ENCODE data around the gene SLC8A3. TPM values are rescaled to one million over a fixed set of nuclear protein-coding genes. Genes with fewer than 3 reads are reported as not detected.

SLC8A3 gene
- total and polyA plus RNA-seq, 10 of the 15 experiments (the other 5 are each of a cell fraction or from before 2014, with no cell fraction given), result 0.04 to 0.17 (median 0.13) TPM; not detected in 3

DNA sequence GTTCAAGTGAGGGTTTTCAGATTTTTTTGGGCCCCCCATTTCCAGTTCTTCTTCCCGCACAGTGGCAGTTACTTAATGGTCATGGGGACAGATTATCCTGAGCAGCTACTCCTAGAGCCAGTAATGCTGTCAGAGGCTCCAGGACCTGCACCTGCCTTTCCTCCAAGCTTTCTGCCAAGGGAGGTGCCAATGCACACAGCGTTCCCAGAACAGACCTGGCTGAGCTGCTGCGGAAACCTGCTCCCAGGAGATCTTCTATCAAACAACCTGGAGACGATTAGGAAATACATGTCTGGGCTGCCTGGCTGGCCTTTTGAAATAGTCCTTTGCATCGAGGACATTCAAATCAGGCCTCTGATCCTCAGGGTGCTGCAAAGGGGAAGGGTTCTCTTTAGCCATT lies 120.9 kb downstream of the SLC8A3 start (continued):
- TF ChIP-seq, protein P1, sequence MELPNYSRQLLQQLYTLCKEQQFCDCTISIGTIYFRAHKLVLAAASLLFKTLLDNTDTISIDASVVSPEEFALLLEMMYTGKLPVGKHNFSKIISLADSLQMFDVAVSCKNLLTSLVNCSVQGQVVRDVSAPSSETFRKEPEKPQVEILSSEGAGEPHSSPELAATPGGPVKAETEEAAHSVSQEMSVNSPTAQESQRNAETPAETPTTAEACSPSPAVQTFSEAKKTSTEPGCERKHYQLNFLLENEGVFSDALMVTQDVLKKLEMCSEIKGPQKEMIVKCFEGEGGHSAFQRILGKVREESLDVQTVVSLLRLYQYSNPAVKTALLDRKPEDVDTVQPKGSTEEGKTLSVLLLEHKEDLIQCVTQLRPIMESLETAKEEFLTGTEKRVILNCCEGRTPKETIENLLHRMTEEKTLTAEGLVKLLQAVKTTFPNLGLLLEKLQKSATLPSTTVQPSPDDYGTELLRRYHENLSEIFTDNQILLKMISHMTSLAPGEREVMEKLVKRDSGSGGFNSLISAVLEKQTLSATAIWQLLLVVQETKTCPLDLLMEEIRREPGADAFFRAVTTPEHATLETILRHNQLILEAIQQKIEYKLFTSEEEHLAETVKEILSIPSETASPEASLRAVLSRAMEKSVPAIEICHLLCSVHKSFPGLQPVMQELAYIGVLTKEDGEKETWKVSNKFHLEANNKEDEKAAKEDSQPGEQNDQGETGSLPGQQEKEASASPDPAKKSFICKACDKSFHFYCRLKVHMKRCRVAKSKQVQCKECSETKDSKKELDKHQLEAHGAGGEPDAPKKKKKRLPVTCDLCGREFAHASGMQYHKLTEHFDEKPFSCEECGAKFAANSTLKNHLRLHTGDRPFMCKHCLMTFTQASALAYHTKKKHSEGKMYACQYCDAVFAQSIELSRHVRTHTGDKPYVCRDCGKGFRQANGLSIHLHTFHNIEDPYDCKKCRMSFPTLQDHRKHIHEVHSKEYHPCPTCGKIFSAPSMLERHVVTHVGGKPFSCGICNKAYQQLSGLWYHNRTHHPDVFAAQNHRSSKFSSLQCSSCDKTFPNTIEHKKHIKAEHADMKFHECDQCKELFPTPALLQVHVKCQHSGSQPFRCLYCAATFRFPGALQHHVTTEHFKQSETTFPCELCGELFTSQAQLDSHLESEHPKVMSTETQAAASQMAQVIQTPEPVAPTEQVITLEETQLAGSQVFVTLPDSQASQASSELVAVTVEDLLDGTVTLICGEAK (IDR thresholded peaks at IDR 0.05; ENCODE audit: borderline replicate concordance), result no peak
- TF ChIP-seq MYC (IDR thresholded peaks at IDR 0.05; ENCODE audit: insufficient read depth, insufficient read length, insufficient replicate concordance, low read length, severe bottlenecking) (no peak), BHLHE40 (IDR thresholded peaks at IDR 0.05; ENCODE audit: borderline replicate concordance in 1 of 2, low read depth in 2 of 2, low read length in 1 of 2) (no peak), HDAC2 (IDR thresholded peaks at IDR 0.05) (no peak)

DNA sequence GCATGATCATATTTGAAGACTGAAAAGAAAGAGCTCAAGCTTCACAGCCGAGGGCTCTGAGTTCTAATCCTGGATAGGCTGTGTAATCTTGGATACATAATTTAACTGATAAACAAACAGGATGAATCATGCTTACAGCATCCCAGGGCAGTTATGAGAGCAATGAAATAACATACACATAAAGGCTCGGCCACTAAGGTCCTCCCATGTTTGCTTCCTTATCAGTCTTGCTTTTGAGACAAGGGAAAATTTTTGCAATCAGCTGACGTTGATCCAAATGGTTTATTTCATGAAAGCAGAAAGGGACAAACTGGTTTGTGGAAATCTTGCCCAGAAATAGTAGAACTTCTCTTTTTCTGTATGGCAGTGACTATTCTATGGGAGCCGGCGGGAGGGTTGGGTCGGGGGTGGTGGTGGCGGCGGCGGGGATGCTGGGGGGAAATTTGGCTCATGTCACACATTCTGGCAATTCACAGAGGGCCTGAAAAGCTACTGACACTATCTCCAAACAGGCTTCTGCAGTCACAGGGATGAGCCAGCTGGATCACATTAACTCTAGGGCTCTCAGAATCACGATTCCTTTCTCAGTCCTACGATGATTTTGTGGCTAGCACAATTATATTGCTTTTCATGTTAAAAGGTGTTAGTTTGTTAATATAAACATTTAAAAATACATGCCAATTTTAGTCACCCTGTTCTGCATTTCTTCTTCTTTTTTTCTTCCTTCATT lies 124.5 kb downstream of the SLC8A3 start:
- Histone ChIP-seq H3K27ac (ENCODE audit: control insufficient read depth, insufficient read depth) (no peak overlapping the region), H3K79me2 (ENCODE audit: control insufficient read depth, insufficient read depth, low read length) (no peaks in the 10 kb centered on the region), H2AFZ (ENCODE audit: control insufficient read depth, low read depth, low read length) (no peak overlapping the region), H4K20me1 (ENCODE audit: control insufficient read depth, insufficient read depth) (no peaks in the 10 kb centered on the region), H3K9me3 (replicated peaks; ENCODE audit: control insufficient read depth, insufficient read depth, low read length) (no peaks in the 10 kb centered on the region), H3K4me3 (no peak overlapping the region), H3K36me3 (ENCODE audit: control insufficient read depth in 2 of 2, insufficient read depth in 2 of 2, low read length in 1 of 2) (no peaks in the 10 kb centered on the region), H3K27me3 (replicated peaks in 1 of 2; ENCODE audit: control insufficient read depth in 2 of 2, insufficient read depth in 2 of 2, low read length in 1 of 2) (no peaks in the 10 kb centered on the region; a peak in 1 of 4 replicates), H3K4me2 (ENCODE audit: control insufficient read depth, insufficient read depth) (no peak overlapping the region), H3K4me1 (ENCODE audit: control insufficient read depth, insufficient read depth, low read length) (no peaks in the 10 kb centered on the region), H3K9ac (ENCODE audit: control insufficient read depth, insufficient read depth, low read length) (no peak overlapping the region)
- SMC1A ChIA-PET (ENCODE audit: uncharacterized antibody, unreplicated experiment), result no interaction called here
- WGBS (ENCODE audit: insufficient coverage, insufficient replicate concordance, low lambda C conversion rate, missing lambda C conversion rate), result 67% methylated on average over 11 of the region's 11 CpGs
- RAD21 ChIA-PET (ENCODE audit: unreplicated experiment), result no interaction called here
- CTCF ChIA-PET, result interaction anchor here (1.3 kb wide), 1 partner anchor 10 kb away, joined by 4 read pairs; no protein-coding TSS in a partner anchor
- in situ Hi-C loops (cut with MboI), result no loop called here
- POLR2A ChIA-PET, result no interaction called here
- no TSS peak for BruUV-seq (replicated peaks)
- FAIRE-seq (no peak), DNase-seq (ENCODE audit: low read depth, low spot score) (no peak), ATAC-seq (no peak)
- intact Hi-C loops (cut with micrococcal nuclease; ENCODE audit: unreplicated experiment), result no loop called here
- TF ChIP-seq CBX3 (IDR thresholded peaks at IDR 0.05; ENCODE audit: borderline replicate concordance, low read depth) (no peak), MXI1 (IDR thresholded peaks at IDR 0.05; ENCODE audit: low read depth, low read length) (no peak), FOS (IDR thresholded peaks at IDR 0.05; ENCODE audit: borderline replicate concordance, extremely low read depth, insufficient read length) (no peak), EED (IDR thresholded peaks at IDR 0.05; ENCODE audit: low read depth) (no peak), PAX5 (IDR thresholded peaks at IDR 0.05; ENCODE audit: borderline replicate concordance, low read depth, low read length) (no peak), CEBPZ (IDR thresholded peaks at IDR 0.05; ENCODE audit: low read depth, low read length) (no peak), SMC3 (IDR thresholded peaks at IDR 0.05; ENCODE audit: borderline replicate concordance, low read length) (no peak), SREBF1 (IDR thresholded peaks at IDR 0.05; ENCODE audit: low read length) (no peak)
